Suprapubic skin (tissue), 4 donors: ENCODE results near the gene CDK13. TPM values are rescaled to one million over a fixed set of nuclear protein-coding genes. Genes with fewer than 3 reads are reported as not detected.

Experiments
- DNase-seq, 2 donors: peaks; one replicate each; pipeline ENCODE4 v3.0.0-alpha.2; 2019; ENCODE audit warnings: low spot score in 2 of 2
- H3K27ac ChIP-seq: fragments of 200-600 bp; sonication (generic); one replicate; pipeline ENCODE4 v1.5.1; 2019
- H3K27me3 ChIP-seq: fragments of 200-600 bp; sonication (generic); one replicate; pipeline ENCODE4 v1.5.1; 2019
- H3K36me3 ChIP-seq: fragments of 200-600 bp; sonication (generic); one replicate; pipeline ENCODE4 v1.5.1; 2019
- H3K4me1 ChIP-seq: fragments of 200-600 bp; sonication (generic); one replicate; pipeline ENCODE4 v1.5.1; 2019
- H3K4me3 ChIP-seq: fragments of 200-600 bp; sonication (generic); one replicate; pipeline ENCODE4 v1.5.1; 2019; ENCODE audit warnings: mild to moderate bottlenecking
- H3K9me3 ChIP-seq: fragments of 200-600 bp; sonication (generic); one replicate; pipeline ENCODE4 v1.5.1; 2019
- CTCF ChIP-seq, 2 donors: fragments of 200-600 bp in 1 of 2; fragments of 450-650 bp in 1 of 2; sonication (generic) in 1 of 2; IDR thresholded peaks; one replicate each; pipeline ENCODE4 v1.5.1; 2016 to 2019; ENCODE audit warnings: antibody characterized with exemption in 2 of 2, mild to moderate bottlenecking in 1 of 2, moderate library complexity in 1 of 2
- EP300 ChIP-seq: sonication (generic); formaldehyde crosslinking; IDR thresholded peaks from one replicate; pipeline ENCODE4 v1.6.1; 2017; ENCODE audit warnings: antibody characterized with exemption
- POLR2A ChIP-seq, 2 donors: fragments of 450-650 bp; IDR thresholded peaks; one replicate each; pipeline ENCODE4 v1.6.1; 2017; ENCODE audit warnings: antibody characterized with exemption in 2 of 2, mild to moderate bottlenecking in 2 of 2, moderate library complexity in 2 of 2
- POLR2AphosphoS5 ChIP-seq, 3 donors: sonication (generic); formaldehyde crosslinking; IDR thresholded peaks; one replicate each; pipeline ENCODE4 v1.6.1; 2017; ENCODE audit warnings: antibody characterized with exemption in 3 of 3
- WGBS: methylation state at CpG from one replicate; pipeline ENCODE4 v1.1.5; 2018; 5-methylcytosine and 5-hydroxymethylcytosine counted together
- total RNA-seq, 4 donors: library from RNA; depleted of rRNA; stranded (reverse); fragments of >200 nt; gene quantifications; one replicate each; pipeline ENCODE4 v1.1.0, GENCODE V29; 2016

Gene CDK13
- total RNA-seq, 4 donors from 2014 or later: 47.1 to 123 (median 75.5) TPM

GRCh38 chr7:39948956-39949928 is 814 bp upstream of the CDK13 start:
- Histone ChIP-seq H3K27me3 (no peaks in the 10 kb centered on the region), H3K27ac (peak overlapping the region; percentile 100), H3K4me1 (peaks cover 33% of the 10 kb centered on the region), H3K36me3 (no peaks in the 10 kb centered on the region), H3K9me3 (no peaks in the 10 kb centered on the region), H3K4me3 (peak overlapping the region; percentile 92)
- under 1% methylated on average over 60 of the region's 74 CpGs for WGBS
- TF ChIP-seq POLR2A (IDR thresholded peaks at IDR 0.05) (peak; percentile 55 to 80), EP300 (no peak), POLR2AphosphoS5 (IDR thresholded peaks at IDR 0.05) (peak; percentile 74 to 89 (median 89))
- peak; percentile 98 to 99 for DNase-seq

GRCh38 chr7:39950473-39951225 is 593 bp downstream of the CDK13 start:
- peaks cover 47% of the 10 kb centered on the region for H3K4me1 ChIP-seq
- TF ChIP-seq POLR2AphosphoS5 (IDR thresholded peaks at IDR 0.05) (no peak), CTCF (IDR thresholded peaks at IDR 0.05) (no peak), POLR2A (IDR thresholded peaks at IDR 0.05) (no peak), EP300 (no peak)
- no CpG with 5 or more reads among the region's 93 CpGs for WGBS
- peak overlapping the region; percentile 100 for H3K27ac ChIP-seq
- H3K9me3 ChIP-seq: no peaks in the 10 kb centered on the region
- H3K4me3 ChIP-seq: peak overlapping the region; percentile 92
- H3K36me3 ChIP-seq: no peaks in the 10 kb centered on the region
- DNase-seq: peak in 1 of 2 donors; percentile 85
- H3K27me3 ChIP-seq: no peaks in the 10 kb centered on the region

- Histone ChIP-seq H3K4me3 (peak overlapping the region; percentile 92), H3K36me3 (no peaks in the 10 kb centered on the region), H3K27ac (peak overlapping the region; percentile 100), H3K9me3 (no peaks in the 10 kb centered on the region), H3K4me1 (peaks cover 50% of the 10 kb centered on the region), H3K27me3 (no peaks in the 10 kb centered on the region)
- WGBS: 2% methylated on average over 19 of the region's 79 CpGs
- TF ChIP-seq CTCF (IDR thresholded peaks at IDR 0.05): peak in 1 of 2 donors; percentile 44
- no peak for TF ChIP-seq EP300
- TF ChIP-seq POLR2AphosphoS5 (IDR thresholded peaks at IDR 0.05): peak in 1 of 3 donors; percentile 53
- peak; percentile 70 to 82 for DNase-seq
Observed at GRCh38 chr7:39951226-39952194, 1.5 kb downstream of the CDK13 start.

GRCh38 chr7:39952374-39952773 is 2.3 kb downstream of the CDK13 start:
- 6% methylated on average over 2 of the region's 2 CpGs for WGBS
- Histone ChIP-seq H3K4me3 (peak overlapping the region; percentile 92), H3K27ac (peak overlapping the region; percentile 100), H3K36me3 (no peaks in the 10 kb centered on the region), H3K9me3 (no peaks in the 10 kb centered on the region), H3K4me1 (peaks cover 53% of the 10 kb centered on the region), H3K27me3 (no peaks in the 10 kb centered on the region)
- no peak for TF ChIP-seq POLR2A (IDR thresholded peaks at IDR 0.05)
- DNase-seq: no peak

GRCh38 chr7:39952803-39953202 is 2.7 kb downstream of the CDK13 start:
- DNase-seq: no peak
- Histone ChIP-seq H3K27me3 (no peaks in the 10 kb centered on the region), H3K36me3 (no peaks in the 10 kb centered on the region), H3K4me3 (peak overlapping the region; percentile 92), H3K27ac (no peak overlapping the region), H3K4me1 (peaks cover 53% of the 10 kb centered on the region), H3K9me3 (no peaks in the 10 kb centered on the region)
- TF ChIP-seq EP300 (no peak), POLR2AphosphoS5 (IDR thresholded peaks at IDR 0.05) (no peak), CTCF (IDR thresholded peaks at IDR 0.05) (no peak), POLR2A (IDR thresholded peaks at IDR 0.05) (no peak)
- 8% methylated on average over 3 of the region's 3 CpGs for WGBS
